NOMO-1 treated with DMSO at 0.1 percent for 48 hours (cell line): ENCODE results near the gene HOMER3.

Source experiments
- DNase-seq: peaks from one replicate; lab custom pipeline; 2025; ENCODE audit not compliant: unreplicated experiment; lab: John Stamatoyannopoulos, UW

The HOMER3 gene

GRCh38 chr19:18883526-18884304 is 57.3 kb downstream of the HOMER3 start:
- no peak for DNase-seq

- no peak for DNase-seq
These were observed 59.5 kb downstream of the HOMER3 start for GRCh38 chr19:18881491-18881890.

GRCh38 chr19:18879579-18880373 is 61.2 kb downstream of the HOMER3 start:
- DNase-seq, result no peak
